Measurements from ENCODE around the gene CUL3. TPM values are rescaled to one million over a fixed set of nuclear protein-coding genes. Genes with fewer than 3 reads are reported as not detected.

Gene CUL3
- total and polyA plus RNA-seq, 2 of the 13 experiments (the other 11 are each of a cell fraction or from before 2014, with no cell fraction given), result 33.2 to 62.3 TPM

GRCh38 chr2:224442071-224442967 lies 142.8 kb downstream of the CUL3 start (continued):
- no peak for TF ChIP-seq ZNF318 (CRISPR knock-in tag; IDR thresholded peaks at IDR 0.05)
- TF ChIP-seq TGIF2 (CRISPR knock-in tag; IDR thresholded peaks at IDR 0.05), result no peak
- TF ChIP-seq ZBTB21 (CRISPR knock-in tag; IDR thresholded peaks at IDR 0.05), result no peak
- TF ChIP-seq ARID2 (CRISPR knock-in tag; IDR thresholded peaks at IDR 0.05; ENCODE audit: borderline replicate concordance), result no peak
- no peak for TF ChIP-seq ZNF567 (CRISPR knock-in tag; IDR thresholded peaks at IDR 0.05; ENCODE audit: borderline replicate concordance)
- no peak for TF ChIP-seq TAF1 (CRISPR knock-in tag; IDR thresholded peaks at IDR 0.05)
- no peak for TF ChIP-seq ZNF292 (CRISPR knock-in tag; IDR thresholded peaks at IDR 0.05; ENCODE audit: borderline replicate concordance, low read depth)
- TF ChIP-seq ZFY (CRISPR knock-in tag; IDR thresholded peaks at IDR 0.05), result no peak
- TF ChIP-seq ELF1 (CRISPR knock-in tag; IDR thresholded peaks at IDR 0.05), result no peak
- peak; percentile 37; the same call in 1 of the 2 replicates for TF ChIP-seq MXD1 (CRISPR knock-in tag; IDR thresholded peaks at IDR 0.05)
- TF ChIP-seq ZNF547 (CRISPR knock-in tag; IDR thresholded peaks at IDR 0.05), result no peak
